T-helper 2 cell treated with Interferon-gamma antibody and Interleukin-4, amounts not matched to agents 100 ng/mL and 5 ng/mL, for 36 hours (primary cell): ENCODE results near the gene TMEM87B. TPM values are rescaled to one million over a fixed set of nuclear protein-coding genes. Genes with fewer than 3 reads are reported as not detected.

Source experiments
- intact Hi-C: fragments of 100-400 bp; cut with micrococcal nuclease; formaldehyde crosslinking; loops from one replicate; pipeline ENCODE4 v1.15.1; 2023
- total RNA-seq: library from RNA; stranded (reverse); gene quantifications from 2 replicates; pipeline ENCODE4 v1.2.3, GENCODE V29; 2022

TMEM87B gene
- total RNA-seq, result 17.5 and 18.3 TPM in 2 replicates

DNA sequence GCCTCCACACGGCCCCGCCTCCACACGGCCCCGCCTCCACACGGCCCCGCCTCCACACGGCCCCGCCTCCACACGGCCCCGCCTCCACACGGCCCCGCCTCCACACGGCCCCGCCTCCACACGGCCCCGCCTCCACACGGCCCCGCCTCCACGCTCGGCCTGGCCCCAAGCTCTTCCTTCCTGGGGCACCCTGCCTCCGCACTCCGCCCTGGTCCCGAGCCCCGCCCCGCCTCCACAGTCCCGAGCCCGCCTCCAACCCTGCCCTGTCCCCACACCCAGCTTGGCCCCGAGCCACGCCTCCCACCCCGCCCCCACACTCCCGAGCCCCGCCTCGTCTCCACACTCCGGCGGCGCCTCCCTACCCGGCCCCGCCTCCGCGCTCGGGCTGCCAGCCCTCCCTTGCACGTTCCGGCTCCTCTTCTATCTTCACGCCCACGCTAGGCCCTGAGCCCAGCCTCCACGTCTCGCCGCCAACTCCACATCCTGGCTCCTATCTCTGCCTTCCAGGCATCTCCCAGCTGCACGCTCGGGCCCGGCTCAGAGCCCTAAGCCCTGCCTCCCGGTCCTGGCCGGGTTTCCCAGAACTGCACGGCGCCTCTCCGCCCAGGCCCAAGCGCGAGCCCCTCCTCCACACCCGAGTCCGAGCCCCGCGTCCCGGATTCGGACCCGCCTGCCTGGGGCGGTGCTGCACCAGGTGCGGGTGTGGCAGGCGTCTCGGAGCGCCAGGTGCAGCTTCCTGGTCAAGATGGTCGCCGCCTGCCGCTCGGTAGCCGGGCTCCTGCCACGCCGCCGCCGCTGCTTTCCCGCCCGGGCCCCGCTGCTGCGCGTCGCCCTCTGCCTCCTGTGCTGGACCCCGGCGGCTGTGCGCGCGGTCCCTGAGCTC lies at the start of gene TMEM87B:
TMEM87B (plus strand) TSS at position 423 of the 883 bp plus-strand sequence; CDS start at position 746, 323 bp downstream.
- intact Hi-C loops, result loop anchor here (1.0 to 10.0 kb wide), 13 partner anchors 37 to 1380 kb away; partner anchors contain the start of genes ANAPC1, BCL2L11, BUB1 and CHCHD5

DNA sequence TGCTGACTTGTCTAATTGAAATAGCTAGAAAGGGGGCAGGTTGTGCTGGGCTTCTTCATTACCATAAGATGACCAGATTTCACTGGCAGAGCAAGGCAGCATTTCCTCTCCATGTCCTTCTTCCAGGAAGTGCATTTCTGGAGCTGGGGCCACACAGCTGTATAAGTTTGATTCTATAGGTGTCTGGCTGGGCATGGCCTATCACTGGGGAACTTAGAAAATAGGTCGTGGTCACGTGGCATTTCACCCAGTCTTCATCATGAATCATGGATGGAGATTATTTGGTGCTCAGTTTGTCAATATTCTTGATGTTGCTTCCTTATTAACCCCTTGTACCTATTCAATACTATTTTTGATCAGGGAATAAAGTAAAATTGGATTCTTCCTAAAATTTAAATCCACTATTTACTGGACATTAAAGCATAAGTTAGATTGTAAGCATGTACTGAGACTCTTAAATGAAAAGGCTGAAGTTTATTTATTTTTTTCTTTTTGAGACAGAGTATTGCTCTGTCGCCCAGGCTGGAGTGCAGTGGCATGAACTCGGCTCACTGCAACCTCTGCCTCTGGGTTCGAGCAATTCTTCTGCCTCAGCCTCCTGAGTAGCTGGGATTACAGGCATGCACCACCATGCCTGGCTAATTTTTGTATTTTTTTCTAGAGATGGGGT lies 49.5 kb upstream of the TMEM87B start:
- intact Hi-C loops, result no loop called here

DNA sequence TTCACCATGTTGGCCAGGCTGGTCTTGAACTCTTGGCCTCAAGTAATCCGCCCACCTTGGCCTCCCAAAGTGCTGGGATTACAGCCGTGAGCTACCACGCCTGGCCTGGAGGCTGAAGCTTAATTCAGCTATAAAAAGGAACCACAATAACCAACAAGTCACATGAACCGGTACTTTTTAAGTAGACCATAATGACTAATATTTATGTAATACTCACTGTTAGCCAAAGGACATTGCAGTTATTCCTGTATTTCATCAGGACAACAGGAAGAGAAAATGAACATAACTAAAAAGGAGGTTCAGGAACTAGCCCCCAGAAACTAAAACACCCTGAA lies 49.0 kb upstream of the TMEM87B start:
- intact Hi-C loops, result no loop called here

GRCh38 chr2:112007493-112007892 lies 47.6 kb upstream of the TMEM87B start:
- intact Hi-C loops, result no loop called here

- intact Hi-C loops, result no loop called here
These were observed 46.1 kb upstream of the TMEM87B start for GRCh38 chr2:112008910-112009485.

- intact Hi-C loops, result no loop called here
These were observed 44.3 kb upstream of the TMEM87B start for GRCh38 chr2:112010751-112011150.

DNA sequence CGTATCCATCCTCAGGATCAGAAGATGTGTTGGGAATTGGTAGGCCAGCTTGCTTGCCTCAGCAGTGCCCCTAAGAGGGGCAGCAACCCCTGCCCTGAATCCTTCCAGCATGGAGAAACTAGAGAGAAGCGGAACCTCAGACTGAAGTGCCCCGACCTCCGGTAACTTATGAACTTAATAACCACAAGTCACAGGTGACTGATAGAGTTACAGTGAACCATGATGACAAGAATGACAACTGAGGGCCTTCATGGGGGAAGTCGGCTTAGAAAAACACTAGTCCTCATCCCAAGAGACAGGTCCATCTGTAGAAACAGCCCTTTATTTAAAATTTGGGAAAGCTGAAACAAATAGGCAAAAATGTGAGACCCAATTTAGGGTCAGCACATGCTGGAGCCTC lies 42.5 kb upstream of the TMEM87B start:
- intact Hi-C loops, result no loop called here

DNA sequence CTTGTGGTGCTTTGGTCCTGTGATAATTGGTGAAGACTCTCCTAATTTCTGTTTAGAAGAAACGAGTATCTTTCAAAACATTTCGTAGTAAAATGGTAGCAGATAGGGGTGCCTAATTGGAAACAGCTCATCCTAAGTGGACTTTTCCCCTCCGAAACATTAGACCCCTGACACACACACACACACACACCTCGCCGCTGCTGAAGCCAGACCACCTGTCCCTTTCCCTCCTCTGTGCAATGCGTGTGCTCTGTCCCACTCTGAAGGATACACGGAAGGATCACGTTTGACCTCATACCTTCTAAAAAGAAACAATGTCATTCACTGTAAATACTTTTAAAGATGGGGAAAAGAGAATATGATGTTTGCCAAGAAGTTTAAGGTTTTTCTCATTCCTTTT lies 36.2 kb upstream of the TMEM87B start:
- intact Hi-C loops, result no loop called here

- intact Hi-C loops, result no loop called here
These were observed 35.5 kb upstream of the TMEM87B start for GRCh38 chr2:112019569-112019982.

DNA sequence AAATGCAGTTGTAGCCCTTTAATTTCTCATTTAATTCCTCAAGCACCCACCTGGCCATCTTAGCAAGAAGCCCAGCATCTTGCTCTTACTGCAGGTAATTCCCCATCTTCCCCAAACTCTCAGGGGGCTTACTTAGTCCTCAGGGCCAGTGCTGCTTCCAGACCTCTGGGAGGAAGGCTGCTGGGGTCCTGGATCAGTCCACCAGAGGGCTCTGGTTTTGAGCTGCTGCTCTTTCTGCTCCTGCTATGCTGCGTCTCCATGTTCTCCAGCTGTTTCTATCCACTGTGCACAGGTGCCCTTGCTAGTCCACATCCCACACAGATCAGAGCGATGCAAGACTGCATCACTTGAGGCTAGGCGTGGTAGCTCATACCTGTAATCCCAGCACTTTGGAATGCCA lies 34.5 kb upstream of the TMEM87B start:
- intact Hi-C loops, result no loop called here

GRCh38 chr2:112021290-112021689 lies 33.8 kb upstream of the TMEM87B start:
- intact Hi-C loops, result no loop called here

DNA sequence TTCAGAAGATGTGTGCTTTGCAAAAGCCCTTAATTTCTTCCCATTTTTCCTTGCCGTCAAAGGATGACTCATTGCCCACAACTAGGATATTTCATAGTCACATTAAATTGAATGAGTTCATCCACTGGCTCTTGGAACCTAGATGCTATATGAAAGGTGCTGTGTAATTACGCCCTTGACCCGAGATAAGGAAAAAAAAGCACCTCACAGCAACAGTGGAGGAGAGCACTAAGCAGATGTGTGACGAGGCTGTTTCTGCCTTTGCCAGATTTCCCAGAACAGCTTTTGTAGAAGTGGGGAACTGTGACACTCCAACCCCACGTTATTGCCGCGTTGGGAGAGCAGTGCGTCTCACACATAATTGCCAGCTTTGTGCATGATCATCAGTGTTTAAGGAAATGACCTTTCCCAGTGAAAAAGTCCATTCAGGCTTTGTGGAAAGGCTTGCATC lies 33.3 kb upstream of the TMEM87B start:
- intact Hi-C loops, result no loop called here

- intact Hi-C loops, result no loop called here
These were observed 31.4 kb upstream of the TMEM87B start for GRCh38 chr2:112023707-112024106.

DNA sequence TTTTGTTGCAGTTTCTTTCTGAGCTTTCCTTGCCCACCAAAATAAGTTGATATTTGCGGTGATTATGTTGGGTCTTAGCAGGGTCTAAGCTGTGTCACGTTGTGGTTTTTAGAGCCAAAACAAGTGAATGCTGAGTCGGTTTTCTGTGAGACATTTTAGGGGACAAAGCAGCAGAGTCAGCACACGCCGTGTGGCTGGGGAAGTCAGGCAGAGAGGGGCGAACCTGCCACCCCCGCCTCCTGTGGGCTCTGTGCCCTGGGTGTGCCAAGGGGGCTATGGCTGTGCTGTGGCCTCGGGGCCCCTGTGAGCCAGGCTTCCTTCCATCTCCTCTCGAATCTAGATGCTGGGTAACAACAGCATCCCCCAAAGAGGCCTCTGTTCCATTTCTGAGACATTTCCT lies 30.8 kb upstream of the TMEM87B start:
- intact Hi-C loops, result no loop called here

GRCh38 chr2:112024896-112025491 lies 30.1 kb upstream of the TMEM87B start:
- intact Hi-C loops, result no loop called here

DNA sequence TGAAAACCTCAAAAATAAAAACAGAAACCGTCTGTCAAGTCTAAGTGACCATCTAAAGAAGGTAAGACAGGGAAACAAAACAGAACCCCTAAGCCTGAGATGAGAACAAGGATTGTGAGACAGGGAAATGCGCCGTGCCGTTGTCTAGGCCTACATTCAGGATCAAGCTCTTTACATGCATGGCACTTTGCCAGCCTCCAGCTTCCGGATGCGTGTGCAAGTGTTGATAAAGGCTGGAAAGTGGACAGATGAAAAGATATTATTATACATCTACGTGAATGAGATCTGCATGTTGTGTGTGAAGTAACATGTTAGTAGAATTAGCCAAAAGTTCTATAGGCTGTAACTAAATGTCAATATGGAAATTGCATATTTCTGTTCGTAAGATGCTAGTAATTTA lies 28.6 kb upstream of the TMEM87B start:
- intact Hi-C loops, result no loop called here

GRCh38 chr2:112027767-112028166 lies 27.3 kb upstream of the TMEM87B start:
- intact Hi-C loops, result no loop called here

- intact Hi-C loops, result no loop called here
These were observed 25.9 kb upstream of the TMEM87B start for GRCh38 chr2:112029164-112029563.

GRCh38 chr2:112031473-112032223 lies 23.4 kb upstream of the TMEM87B start:
- intact Hi-C loops, result no loop called here

GRCh38 chr2:112032224-112032586 lies 22.9 kb upstream of the TMEM87B start:
- intact Hi-C loops, result no loop called here
